Measurements from ENCODE around the gene MED27.
"Not testable (repeated sequence)": the region's sequence is repeated elsewhere in the genome, so short reads cannot be mapped to it uniquely, and the experiment has no call there.

Gene MED27

DNA sequence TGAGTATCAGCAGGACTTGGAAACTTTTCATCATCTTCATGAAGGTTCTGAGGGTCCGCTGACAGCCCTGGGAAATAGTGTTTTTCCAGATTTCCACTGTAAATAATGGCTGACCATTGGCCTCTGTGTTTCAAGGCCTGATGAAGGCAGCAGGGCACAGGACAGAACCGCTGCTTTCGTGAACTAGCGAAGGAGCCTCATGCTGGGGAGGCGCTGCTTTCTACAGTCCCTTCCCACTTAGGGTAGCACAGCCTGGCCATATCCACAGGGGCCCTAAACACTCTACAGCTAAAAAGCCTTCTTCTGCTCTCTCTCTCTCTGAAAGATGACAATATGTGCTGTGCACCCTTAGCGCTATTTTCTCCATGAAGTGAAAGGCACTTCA, 118.2 kb downstream of the MED27 start:
- no peak for DNase-seq

DNA sequence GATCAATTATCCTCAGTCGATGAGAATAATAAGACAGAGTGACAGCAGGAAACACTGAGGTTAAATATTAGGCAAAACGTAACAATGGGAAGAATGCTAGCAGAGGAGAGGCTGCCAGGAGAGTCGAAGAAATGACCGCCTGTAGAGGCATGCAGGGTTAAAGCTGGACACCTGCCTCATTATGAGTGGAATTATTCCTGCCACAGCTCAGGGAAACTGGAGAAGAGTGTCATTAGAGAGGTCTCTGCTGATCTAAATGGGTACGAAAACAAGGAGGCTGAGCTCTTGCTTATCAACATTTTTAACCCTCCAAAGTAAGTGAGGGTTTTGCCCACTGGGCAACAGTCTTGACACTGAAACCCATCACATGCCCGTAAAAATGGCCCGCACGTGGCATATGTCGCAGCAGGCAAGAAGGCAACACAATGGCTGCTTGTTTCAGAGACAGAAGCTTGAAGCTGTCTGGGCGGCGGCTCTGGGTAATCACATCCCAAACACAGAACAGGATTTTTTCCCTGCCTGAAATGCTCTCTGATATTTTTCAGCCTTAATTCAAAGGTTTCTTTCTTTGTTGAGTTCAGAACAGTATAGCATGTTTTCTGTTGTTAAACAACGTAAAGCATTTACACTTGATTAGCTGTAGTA, 118.7 kb downstream of the MED27 start:
- no peak for DNase-seq

DNA sequence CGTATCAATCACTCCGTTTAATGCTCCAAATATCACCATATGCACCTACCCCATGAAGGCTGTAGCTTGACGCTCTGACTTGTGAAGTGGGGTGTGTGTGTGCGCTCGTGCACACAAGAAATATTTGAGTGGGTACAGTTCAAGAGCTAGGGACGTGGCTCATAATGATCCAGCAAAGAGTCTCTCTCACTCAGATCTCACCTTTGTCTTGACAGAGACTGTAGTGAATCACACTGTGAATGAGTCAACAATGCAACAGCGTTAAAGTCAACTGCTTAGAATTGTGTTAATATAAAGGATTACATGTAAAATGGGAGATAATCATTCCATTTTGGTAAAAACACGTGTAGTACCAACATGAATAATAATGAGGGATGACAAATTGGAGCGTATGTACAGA, 119.4 kb downstream of the MED27 start:
- DNase-seq, result no peak

GRCh38 chr9:131959887-131960286, 119.8 kb downstream of the MED27 start:
- no peak for DNase-seq

- no peak for DNase-seq
These were observed 120.6 kb downstream of the MED27 start for GRCh38 chr9:131959056-131959455.

- DNase-seq, result no peak
These were observed 125.4 kb downstream of the MED27 start for GRCh38 chr9:131954299-131954698.

DNA sequence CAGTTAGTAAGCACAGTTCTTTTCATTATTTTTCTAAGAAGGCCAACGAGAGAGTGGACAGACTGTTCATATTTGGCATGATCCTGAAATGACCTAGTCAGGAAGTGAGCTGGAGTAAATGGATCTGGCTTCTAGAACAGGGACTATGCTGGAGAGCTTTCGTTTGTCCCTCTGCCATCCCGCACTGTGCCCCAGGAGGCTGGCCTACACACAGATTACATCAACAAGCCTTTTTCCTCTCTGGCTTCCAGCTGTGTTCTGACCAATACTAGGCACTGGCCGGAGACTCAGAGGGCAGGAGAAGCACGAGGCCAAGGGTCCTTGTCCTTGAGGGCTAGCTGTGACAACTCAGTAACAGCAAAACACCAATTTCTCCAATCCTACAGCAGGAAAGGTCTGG, 127.8 kb downstream of the MED27 start:
- no peak for DNase-seq

- no peak for DNase-seq
These were observed 128.5 kb downstream of the MED27 start for GRCh38 chr9:131951155-131951554.

DNA sequence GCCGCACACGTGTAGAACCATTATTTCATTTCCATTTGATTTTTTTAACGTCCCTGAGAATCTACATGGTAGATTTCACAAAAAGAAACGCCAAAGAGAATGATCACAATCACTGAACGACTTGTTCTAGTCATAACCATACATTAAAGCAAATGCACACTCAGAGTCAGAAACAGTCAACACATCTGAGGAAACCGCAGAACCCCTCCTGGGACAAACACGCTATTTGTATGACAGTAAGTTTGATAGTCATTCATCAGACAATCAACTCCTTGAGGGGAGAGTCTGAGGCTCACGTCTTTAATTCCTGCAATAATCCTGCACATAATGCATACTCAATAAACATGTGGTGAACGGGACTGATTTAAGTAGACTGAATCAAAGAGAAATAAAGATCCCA, 129.2 kb downstream of the MED27 start:
- no peak for DNase-seq

GRCh38 chr9:131946180-131946579, 133.5 kb downstream of the MED27 start:
- no peak for DNase-seq

- DNase-seq, result peak; percentile 35
These were observed 136.3 kb downstream of the MED27 start for GRCh38 chr9:131943351-131943841.

DNA sequence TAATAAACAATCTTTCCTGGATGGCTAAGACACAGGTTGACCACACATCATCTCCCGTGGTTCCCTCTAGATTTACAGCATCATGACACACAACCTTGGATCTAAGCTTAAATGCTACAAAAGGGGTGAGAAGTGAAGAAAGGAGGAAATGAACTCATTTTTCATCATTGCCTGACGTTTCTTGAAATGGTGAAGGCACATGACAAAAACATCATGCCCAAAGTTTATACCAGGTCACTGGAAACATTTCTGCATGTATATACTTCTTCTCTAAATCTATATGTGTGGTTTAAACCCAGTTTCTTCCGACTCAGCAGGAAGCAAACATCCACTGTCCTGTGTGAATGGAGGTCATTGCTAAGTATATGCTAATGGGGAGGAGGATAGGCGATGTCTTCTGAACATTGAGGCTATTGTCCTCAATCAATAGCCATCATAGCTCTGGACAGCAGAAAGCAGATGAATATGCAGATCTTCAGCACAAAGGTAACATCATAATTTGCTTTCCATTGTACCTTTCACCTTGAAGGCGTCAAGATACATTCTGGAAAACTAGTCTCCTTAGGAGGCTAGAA, 137.4 kb downstream of the MED27 start:
- DNase-seq, result no peak

- DNase-seq, result no peak
These were observed 142.2 kb downstream of the MED27 start for GRCh38 chr9:131937451-131937850.

DNA sequence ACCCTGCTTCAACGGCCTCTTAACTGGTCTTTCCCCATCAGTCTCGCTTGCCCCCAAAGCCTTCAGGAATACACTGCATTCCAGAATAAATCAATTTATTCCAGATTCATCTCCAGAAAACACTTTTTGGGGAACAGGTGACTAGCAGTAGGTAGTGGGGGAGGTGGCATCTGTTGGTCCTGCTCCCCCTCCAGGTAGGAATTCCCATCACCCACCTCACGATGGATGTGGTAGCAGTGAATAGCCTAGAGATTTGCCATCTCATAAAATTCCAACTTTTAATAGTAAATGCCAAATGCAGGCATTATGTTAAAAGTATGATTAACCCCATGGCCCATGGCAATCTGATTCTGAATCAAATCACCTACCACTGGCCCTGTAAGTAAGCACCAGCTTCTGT, 142.7 kb downstream of the MED27 start:
- no peak for DNase-seq

DNA sequence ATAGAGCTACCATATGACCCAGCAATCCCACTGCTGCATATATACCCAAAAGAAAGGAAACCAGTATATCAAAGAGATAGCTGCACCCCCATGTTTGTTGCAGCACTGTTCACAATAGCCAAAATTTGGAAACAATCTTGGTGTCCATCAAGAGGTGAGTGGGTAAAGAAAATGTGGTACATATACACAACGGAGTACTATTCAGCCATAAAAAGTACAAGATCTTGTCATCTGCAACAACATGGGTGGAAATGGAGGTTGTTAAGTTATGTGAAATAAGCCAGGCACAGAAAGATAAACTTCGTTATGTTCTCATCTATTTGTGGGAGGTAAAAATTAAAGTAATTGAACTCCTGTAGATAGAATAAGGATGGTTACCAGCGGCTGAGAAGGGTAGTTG, 145.0 kb downstream of the MED27 start:
- DNase-seq, result no peak

DNA sequence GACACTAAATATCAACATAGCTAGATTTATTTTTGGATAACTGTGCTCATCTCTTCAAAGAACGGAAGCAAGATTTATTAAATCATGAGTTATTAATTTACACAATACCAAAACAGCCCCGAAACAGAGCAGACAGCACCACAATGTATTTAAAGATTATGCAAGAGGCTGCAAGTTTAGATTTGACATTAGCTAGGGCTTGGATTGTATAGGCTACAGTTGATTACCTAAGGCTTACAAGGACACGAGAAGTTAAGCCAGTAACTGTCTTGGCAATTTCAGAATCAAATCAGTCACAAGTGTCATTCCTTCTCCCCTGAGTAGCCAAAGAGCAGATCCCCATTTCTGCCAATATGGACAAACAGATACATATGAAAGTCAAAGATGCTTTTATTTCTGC, 152.6 kb downstream of the MED27 start:
- DNase-seq, result no peak

DNA sequence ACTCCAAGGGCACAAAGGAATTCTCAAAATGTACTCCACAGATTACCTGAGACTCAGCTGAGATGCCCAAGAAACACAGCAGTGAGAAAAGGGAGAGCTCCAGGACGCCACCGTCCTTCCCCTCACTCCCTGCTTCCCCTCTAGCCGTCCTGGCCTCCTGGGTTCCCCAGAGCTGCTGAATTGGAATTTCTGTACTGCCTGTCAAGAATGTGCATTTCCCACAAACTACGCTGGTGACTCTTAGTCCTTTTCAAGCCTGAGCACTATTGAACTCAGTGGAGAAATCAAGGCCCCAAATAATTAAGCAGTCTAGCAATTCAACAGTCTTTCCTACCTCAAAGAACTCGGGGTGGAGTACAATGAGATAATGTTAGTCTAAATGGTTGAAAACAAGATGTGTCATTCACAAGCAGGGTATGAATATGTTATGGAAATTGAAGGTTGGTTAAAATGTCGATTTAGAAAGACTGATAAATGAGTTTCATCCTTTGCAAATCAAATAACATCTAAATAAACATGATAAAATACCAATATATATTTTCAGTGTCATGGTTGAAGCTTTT, 153.2 kb downstream of the MED27 start:
- DNase-seq, result no peak

GRCh38 chr9:131925677-131926177, 153.9 kb downstream of the MED27 start:
- no peak for DNase-seq

DNA sequence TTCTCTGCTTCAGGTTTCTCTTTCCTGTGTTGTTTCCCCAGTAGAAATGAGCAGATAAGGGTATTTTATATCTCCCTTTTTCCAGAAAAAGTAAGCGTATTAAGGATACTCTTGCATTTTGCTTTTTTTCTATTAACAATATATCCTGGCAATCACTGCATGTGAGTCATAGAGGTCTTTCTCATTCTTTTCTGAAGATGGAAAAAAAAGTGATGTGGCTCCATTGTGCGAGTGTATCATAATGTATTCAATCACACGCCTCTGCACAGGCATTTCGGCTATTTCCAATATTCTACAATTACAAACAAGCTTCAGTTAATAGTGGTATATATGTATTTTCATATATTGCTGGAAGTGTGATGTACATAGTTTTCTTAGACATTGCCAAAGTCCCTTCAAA, 155.9 kb downstream of the MED27 start:
- no peak for DNase-seq

- no peak for DNase-seq
These were observed 156.5 kb downstream of the MED27 start for GRCh38 chr9:131923132-131923671.

- not testable (repeated sequence) for DNase-seq
These were observed 158.0 kb downstream of the MED27 start for GRCh38 chr9:131921635-131922034.

- no peak for DNase-seq
These were observed 160.5 kb downstream of the MED27 start for GRCh38 chr9:131919216-131919615.

DNA sequence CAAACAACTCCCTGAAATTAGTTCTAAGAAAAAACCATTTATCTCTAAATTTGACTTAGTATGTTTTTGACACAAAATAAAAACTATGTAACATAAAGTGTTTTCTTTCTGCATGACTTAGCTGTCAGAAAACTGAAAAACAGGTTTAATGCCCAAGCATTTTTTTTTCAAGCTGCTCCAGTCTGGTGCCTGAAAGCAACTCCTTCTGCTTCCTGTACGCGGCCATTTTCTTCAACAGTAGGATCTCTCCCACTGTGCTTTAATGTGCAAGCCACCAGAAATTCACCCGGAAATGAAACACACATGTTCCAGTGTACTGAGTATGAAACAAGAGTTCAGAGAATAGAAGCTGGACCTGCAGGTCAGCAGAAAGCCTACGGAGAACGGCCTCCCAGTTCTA, 161.2 kb downstream of the MED27 start:
- no peak for DNase-seq

GRCh38 chr9:131917009-131917408, 162.7 kb downstream of the MED27 start:
- no peak for DNase-seq

Measured in NCI-H1436 treated with DMSO at 0.1 percent for 48 hours (cell line).